HG02623 (cell line): ENCODE results near the gene LCN15.

Experiments used
- ATAC-seq: cut with Tn5 transposase; IDR thresholded peaks from one replicate; pipeline ENCODE4 v1.9.1; 2021; ENCODE audit warnings: moderate library complexity; ENCODE audit not compliant: unreplicated experiment

LCN15 gene

DNA sequence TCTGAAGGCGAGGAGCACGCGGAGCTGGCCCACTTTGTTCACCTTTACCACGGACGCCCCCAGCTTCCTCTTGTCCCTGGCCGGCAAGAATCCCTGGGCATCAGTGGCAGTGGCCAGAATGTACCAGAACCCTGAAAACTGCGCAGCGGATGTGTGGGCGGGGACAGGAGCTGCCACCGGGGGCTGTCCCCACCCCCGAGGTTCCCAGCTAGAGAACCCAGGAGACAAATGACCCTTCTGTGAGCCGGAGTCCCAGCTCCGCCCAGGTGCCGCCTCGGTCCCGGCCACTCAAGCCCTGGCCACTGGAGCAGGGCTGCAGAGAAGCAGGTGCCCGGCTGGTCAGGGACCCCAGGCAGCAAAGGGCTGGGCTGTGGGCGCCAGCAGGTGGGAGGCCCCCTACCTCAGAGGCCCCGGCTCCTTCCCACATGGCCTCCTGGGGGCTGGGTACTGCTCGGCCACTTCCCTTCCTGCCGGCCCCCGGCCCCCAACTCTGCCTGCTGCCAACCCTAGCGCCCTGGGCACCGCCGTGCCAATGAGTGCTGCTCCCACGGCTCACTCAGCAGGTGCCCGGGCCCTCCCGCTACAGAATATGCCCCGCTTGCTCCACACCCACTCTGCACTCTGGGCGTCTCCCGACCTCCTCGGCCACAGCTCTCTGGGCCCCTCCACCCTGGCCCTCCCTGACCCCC is 22.3 kb downstream of the LCN15 start:
- ATAC-seq, result no peak

DNA sequence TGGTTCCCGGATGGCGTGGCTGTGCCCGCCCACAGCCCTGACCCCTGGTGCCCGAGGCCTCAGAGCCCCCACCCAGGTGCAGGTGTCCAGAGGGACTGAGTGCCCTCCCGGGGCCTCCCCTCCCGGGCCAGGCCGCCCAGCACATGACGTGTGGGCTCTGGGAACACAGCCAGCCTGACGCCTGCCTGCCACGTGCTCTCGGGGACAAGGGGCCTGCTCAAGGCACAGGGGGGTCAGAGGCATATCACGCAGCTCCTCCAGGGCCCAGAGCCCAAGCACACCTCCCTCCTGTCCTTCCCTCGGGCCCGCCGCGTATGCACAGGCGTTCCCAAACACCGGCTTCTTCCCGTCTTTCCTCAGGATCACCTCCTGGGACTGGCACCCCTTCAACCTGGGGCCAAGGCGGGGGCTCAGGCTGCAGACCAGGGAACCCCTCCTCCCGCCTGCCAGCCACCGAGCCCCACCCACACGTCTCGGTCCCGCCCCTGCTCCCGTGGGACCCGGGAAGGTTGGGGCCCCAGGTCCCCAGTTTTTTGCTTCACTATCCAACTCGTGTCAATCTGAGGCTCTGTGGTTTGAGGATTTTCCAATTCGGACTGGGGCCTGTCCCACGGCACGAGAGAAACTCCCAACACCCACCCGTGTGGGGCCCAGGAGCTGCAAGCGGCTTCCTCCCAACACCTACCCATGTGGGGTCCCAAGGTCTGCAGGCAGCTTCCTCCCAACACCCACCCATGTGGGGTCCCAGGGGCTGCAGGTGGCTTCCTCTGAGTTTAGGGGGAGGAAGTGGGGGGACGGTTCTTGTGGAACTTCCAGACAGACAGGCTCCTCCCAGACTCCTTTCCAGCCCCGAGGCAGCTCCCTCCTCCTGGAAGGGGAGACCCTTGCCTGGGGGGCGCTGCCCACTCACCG is 23.1 kb downstream of the LCN15 start:
- ATAC-seq, result no peak

- no peak for ATAC-seq
Measured at GRCh38 chr9:136740491-136740890, 23.8 kb downstream of the LCN15 start.

DNA sequence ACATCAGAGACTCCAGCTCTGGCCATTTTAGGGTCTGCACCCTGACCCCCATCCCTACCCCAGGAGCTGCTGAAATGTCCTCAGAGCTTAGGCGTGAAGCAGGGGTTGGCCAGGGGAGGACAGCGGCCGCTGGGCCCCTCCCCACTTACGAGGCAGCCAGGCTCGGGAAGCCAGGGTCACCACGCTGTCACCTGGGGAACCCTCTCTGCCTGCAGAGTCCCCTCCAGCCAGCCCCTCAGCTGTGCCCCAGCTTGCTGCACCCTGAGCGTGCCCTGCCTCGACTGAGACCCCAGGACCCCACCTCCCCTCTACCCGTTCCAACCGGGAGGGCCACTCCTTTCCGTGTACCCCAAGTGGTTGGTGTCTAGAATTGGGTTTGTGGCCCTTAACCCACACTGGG is 24.2 kb downstream of the LCN15 start:
- ATAC-seq, result no peak

DNA sequence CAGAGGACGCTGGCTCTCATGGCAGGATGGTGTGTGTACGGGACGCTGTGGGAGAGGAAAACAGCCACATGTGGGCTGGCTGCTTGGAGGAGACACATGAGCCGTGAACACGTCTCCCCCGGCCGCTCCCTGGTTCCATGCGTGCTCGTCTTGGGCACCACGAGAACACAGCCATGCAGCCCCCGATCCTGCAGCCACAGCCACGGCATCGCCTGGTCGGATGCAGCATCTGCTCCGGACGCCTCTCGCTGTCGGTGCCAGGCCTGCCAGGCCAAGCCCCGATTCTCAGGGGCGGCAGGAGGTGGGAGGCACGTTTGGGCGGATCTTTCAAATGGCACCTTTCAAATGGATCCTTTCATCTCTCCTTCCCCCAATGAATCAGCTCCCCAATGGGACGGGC is 24.8 kb downstream of the LCN15 start:
- ATAC-seq, result no peak

- ATAC-seq, result no peak
Measured at GRCh38 chr9:136738960-136739359, 25.4 kb downstream of the LCN15 start.

DNA sequence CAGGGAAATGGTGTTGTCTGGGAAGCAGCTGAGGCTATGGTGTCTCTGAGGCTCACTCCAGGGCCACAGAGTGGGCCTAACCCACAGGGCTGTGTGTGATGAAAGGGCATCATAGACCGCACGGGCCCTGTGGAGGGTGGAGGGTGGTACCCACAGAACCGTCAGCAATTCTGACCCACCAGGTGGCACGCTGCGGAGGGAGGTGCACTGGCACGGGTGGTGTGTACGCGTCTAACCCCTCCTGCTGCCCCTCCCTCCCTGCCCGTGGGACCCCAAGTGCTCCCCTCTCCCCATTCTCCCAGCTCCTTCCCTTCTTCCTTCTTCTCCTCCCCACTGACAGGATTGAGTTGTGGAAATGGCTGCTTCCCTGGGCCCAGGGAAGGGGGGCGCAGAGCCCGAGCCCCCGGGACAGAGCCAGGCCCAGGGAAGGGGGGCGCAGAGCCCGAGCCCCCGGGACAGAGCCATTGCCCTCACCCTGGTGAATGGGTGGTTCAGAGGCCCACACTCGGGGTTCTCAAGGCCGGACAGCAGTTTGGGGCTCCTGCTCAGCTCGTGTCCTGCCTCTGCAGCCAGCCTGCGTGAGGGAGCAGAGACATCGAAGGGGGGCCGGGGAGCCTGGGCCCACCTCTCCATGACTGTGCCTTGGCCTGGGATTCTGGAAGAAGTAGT is 28.4 kb downstream of the LCN15 start:
- ATAC-seq, result no peak

GRCh38 chr9:136734837-136735496 is 29.4 kb downstream of the LCN15 start:
- no peak for ATAC-seq

- no peak for ATAC-seq
Measured at GRCh38 chr9:136733611-136734010, 30.7 kb downstream of the LCN15 start.

DNA sequence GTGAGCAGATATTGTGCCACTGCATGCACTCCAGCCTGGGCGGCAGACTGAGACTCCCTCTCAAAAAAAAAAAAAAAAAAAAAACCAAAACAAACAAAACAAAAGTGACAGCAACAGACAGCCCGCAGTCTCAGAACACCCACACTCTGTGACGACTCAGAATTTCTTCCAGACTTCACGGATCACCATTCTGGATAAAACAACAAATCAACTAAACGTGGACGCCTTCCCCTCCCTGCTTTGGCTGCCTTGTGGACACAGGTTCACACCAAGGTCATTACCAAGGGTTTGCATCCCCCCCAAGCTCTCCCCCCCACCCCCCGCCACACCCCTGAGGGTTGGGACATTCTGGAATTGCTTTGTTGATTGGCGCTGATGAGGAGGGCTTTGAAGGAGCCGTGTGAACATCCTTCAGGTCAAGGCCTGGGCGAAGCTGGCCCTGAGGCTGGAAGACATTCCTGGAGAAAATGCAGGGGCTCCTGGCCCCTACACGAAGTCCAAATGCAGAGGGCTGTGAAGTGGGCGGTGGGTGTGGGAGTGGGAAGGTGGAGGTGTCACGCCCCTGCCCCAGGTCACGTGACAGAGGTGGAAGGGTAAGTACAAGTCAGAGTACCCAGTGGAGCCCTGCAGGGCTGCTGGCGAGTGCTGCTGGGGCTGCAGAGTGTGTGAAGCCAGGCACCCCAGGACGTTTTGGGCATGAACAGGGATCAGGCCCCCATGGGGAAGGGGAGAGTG is 31.7 kb downstream of the LCN15 start:
- no peak for ATAC-seq

DNA sequence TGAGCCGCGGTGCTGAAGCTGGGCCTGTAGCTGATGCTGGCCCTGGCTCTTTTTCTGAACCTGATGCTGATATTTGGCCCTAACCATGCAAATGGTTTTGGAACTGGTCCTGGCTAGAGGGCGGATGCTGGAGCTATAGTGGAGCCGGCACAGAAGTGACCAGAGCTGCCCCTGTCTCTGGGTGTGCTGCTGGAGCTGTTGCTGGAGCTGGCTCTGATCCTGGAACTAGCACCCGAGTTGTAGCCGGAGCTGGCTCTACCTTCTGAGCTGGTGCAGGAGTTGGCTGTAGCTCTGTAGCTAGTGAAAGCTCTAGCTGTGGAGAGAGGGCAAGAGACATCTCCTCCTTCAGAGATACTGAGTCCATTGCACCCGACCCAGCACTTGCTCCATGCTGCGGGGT is 34.4 kb downstream of the LCN15 start:
- ATAC-seq, result no peak

- ATAC-seq, result no peak
Measured at GRCh38 chr9:136729144-136729543, 35.2 kb downstream of the LCN15 start.

GRCh38 chr9:136728548-136729123 is 35.7 kb downstream of the LCN15 start:
- peak; percentile 6 for ATAC-seq

DNA sequence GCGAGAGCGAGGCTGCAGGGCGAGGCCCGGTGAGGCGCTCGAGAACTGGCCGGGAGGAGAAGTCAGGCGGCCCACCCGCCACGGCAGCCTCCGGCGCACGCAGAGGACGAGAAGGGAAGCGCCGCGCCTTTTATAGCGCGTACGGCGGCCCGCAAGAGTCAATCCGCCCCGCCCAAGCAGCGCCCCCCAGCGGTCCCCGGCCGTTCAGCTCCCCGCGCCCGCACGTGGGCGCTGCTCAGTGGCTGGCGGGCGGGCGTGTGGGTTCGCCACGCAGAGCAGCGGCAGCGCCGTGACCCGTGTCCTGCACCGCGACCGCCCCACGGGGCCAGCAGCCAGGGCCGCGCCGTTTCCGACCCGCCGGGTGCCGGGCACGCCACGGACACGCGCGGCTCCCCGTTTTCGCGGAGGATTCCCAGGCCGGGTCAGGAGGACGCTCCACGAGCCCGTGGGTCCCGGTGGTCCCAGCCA is 36.2 kb downstream of the LCN15 start:
- ATAC-seq, result peak; percentile 56

- ATAC-seq, result no peak
Measured at GRCh38 chr9:136726631-136727191, 37.6 kb downstream of the LCN15 start.

GRCh38 chr9:136726118-136726517 is 38.2 kb downstream of the LCN15 start:
- no peak for ATAC-seq

DNA sequence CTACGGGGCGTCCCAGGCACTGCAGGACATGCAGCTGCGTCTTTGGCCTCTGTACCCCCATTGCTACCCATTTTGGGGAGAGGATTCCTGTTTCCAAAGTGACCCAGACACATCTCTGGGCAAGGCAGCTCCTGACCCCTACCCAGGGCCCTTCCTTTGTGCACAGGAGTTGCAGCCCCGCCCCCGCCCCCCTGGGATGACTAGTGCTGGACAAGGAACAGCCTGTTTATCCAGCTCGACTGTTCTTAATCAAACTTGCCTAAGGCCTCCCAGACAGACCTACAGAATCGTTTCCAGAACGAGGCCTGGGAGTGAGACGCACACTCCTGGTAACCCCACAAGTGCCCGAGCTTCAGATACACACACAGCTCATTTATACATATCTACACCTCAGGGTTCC is 38.7 kb downstream of the LCN15 start:
- ATAC-seq, result no peak

DNA sequence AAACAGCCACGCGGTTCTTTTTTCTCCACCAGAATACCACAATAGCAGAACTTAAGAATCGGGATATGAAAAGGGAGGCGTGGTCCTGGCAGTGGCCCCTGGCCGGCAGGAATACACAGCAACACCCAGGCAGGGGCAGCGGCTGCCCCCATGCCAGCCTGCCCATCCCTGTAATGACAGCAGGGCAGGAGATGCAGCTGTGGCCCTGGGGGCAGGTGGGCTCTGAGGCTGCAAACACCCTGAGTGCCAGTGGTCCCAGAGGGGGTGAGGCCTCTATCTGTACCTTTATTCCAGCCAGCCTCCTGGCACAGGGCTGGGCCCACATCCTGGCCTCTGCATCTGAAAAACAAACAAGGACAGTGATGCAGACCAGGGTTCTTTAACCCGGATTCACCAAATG is 39.5 kb downstream of the LCN15 start:
- ATAC-seq, result no peak

DNA sequence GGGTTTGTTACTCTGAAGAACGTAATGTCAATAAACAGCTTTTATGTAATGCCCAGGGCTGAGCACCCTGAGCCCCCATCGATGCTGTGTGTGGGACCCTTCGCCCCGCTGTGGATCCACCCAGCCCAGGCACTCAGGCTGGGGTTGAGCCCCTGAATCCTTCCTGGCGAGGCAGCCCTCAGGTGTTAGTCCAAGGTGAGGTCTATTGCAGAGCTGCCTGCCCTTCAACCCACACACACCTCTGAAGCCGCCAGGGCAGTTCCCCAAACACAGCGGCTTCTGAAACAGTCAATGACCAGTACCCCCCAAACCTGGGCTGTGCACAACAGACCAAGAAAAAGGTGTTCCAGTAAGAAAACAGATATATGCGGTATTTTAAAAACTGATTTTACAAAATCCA is 40.3 kb downstream of the LCN15 start:
- no peak for ATAC-seq
